Posterior cingulate gyrus (tissue), 11 donors: ENCODE measurements around the gene YPEL2.

Experiments used
- DNase-seq, 10 donors: peaks; one replicate each; pipeline versions ENCODE4 v3.0.0 to v3.0.0-alpha.2; 2020 to 2021; ENCODE audit warnings: mixed read lengths in 3 of 10
- intact Hi-C: fragments of 100-400 bp; cut with DNase I; formaldehyde crosslinking; loops from one replicate; pipeline ENCODE4 v1.15.1; 2023

Gene YPEL2

DNA sequence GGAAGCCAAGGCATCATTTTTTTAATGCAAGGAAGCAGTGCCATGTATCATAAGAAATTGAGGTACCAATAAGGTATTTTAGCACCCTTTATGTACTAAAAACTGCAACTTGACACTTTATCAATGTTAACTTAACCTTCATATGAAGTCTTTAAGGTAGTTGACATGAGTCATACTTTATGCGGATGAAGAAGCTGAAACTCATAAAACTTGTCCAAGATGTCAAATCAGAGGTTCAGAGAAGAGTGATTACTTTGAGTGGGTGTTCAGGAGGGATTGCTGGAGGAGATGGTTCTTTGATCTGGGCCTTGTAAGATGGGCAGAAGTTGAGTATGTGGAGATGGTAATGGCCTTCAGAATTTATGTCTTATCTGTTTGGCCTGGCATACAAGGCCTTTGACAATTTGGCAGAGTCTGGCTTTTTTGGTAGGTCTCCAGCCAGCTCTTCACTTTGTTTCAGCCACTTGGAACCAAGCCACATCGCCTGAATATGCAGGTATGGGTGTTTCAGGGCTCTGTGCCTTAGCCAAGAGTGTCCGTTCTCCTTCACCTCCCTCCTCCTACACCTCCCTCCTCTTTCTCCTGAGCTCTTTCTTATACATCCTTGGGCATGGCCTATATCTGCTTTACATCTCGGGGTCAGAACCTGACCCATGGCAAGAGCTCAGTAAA lies 23.7 kb downstream of the YPEL2 start:
- intact Hi-C loops = no loop called here
- DNase-seq = no peak

DNA sequence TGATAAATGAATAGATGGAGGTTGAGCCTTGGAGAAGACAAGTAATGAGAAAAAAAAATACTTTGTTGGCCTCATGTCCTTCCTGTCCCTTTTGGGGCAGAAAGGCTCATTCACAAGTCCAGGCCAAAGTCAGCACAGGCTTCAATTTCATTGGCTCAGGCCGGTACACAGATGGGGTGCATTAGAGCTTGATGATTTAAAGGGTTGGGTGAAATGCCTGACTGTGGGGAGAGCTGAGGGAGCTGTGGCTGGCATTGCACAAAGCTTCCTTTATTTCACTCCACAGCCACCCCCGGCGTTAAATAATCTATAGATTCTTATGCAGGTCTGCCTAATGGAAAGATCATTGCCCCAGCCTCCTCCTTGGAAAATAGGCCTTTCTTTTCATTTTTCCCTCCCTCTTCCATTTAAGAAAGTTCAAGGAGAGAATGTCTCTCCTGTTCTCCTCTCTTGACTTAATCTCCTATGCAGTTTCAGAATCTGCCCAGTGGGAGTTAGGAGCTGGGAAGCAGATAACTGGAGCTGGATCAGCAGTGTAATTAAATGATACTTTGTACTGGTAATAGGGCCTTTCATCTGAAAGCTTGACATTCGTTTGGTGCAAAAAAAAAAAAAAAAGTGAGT lies 24.4 kb downstream of the YPEL2 start:
- DNase-seq = peak in 4 of 10 donors; percentile 52 to 90 (median 70)
- intact Hi-C loops = no loop called here

DNA sequence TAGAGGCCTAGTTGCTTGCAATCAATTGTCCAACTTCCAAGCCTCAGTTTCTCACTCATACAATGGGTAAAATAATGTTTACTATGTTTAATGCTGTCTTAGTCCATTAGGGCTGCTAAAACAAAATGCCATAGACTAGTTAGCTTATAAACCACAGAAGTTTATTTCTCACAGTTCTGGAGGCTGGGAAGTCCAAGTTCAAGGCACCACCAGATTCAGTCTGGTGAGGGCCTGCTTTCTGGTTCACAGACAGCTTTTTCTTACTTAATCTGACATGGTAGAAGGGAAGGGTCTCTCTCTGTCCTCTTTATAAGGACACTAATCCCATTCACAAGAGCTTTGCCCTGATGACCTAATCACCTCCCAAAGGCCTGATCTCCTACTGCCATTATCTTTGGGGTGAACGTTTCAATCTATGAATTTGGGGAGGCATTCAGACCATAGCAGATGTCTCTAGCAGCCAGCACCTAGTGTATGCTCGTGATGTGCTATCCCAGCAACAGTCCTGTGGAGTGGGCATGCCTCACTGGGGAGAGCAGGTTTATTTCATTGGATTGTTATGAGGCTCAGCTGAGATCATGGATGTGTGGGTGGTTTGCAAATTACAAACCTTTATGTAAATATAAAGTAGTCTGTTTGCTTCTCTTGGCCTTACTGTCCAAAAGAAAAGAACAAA lies 25.2 kb downstream of the YPEL2 start:
- DNase-seq = no peak
- intact Hi-C loops = no loop called here

DNA sequence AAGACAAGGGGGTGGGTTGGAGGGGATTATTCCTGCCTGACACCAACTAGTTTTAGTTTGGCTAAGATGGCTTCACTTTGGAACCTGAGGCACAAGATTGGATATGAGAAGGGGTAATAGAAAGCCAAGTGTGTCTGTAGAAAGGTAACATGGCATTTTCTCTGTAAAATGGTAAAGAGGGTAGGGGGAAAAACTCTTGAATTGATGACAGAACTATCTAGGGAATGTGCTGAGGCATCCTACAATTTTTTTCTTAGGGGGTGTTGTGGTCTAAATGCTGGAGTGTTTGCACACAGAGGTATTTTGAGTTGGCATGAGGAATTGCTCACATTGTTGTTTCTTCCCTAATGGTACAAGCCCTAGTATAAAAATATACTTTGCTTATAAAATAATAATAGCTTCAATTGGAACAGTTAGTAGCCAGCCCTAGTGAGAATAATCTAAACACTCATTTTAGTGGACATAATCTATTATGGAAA lies 25.8 kb downstream of the YPEL2 start:
- intact Hi-C loops = no loop called here
- DNase-seq = no peak

DNA sequence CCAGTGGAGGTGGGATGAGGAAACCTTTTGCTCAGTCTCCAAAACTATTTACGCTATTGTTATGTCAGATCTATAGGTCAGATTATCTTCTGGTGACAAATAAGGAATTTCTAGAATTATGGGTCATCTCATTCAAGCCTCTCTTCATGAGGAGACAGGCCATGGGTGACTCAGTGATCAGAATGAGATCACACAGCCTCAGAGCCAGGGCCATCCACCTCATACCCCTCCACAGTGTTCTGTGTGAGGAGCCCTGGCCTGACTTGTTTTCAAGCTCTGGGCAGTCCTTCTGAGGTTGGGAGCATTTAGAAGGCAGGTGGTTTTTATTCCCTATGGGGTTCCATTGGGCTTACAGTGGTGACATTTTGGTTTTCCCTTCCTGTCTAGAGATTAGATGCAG lies 26.5 kb downstream of the YPEL2 start:
- DNase-seq = peak in 1 of 10 donors; percentile 7

DNA sequence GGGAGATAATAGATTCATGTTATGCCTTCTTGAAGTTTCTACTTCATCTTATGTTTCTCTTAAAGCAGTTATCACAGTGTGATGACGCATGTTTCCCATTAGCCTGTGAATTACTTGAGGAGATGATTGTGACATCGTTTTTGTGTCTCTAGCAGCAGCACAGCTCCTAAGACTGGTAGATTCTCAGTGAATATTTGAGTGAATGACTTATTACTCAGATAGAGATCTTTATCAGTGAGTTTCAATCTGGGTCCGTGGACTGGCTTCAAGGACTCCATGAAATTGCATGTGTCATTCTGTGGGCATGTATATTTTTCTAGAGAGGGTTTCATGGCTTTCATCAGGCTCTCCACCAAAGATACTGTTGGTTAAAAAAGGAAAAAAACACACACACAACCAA lies 29.9 kb downstream of the YPEL2 start:
- intact Hi-C loops = no loop called here
- DNase-seq = no peak

More for the DNA sequence above, 26.5 kb downstream of the YPEL2 start:
- intact Hi-C loops = no loop called here

DNA sequence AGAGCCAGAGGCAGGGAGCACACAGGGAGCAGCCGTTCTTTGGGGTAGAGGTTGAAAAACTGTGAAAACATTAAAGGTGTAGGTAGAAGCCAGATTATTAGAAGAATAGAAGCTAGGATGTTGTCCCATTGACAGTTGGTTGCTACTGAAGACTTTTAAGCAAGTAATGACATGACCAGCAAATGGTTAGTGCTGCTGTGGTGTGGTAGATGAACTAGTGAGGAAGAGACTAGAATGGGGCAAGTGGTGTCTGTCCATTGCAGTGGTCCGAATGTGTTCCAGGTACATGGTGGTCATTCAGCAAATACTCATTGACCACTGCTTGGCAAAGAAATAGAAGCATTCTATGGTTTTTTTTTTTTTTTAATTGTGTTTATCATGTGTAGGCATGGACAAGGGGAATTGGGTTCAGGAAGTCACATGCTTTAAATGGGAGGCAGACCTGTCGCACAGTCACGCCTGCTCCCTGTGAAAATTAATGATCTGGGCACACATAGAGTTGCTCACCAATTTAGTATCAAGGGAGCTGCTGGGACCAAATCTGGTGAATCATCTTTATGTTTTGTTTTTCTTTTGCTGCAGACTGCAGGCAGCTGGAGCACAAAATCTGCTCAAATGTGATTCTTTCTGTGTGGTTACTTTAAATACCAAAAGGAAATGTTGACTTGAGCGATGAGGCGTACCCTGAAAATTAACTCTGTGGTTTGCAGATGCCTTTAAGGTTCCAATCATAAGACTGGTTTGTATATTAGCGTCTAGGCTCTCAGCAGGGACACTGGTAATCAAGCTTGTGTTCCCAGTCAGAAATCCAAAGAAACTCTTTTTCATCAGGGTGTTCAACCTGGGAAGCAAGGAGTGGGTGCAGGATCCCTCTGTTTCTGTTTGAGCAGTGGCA lies 30.7 kb downstream of the YPEL2 start:
- DNase-seq = peak in 1 of 10 donors; percentile 13
- intact Hi-C loops = no loop called here

DNA sequence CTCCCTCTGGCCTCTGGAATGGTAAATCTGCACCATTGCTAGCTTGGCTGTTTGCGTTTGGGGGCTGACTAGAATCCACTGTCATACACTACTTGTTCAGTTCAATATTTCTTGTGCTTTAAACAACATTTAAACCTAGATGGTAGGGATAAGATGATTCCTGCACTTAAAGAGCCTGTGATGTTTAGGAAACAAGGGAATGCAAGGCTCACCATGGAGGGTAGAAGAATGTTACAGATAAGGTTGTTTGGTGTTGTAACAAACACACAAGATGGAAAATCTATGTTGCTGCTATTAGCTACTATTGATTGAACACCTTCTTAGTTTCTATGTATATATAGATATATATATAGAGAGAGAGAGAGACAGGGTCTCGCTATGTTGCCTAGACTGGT lies 31.4 kb downstream of the YPEL2 start:
- intact Hi-C loops = no loop called here
- no peak for DNase-seq

DNA sequence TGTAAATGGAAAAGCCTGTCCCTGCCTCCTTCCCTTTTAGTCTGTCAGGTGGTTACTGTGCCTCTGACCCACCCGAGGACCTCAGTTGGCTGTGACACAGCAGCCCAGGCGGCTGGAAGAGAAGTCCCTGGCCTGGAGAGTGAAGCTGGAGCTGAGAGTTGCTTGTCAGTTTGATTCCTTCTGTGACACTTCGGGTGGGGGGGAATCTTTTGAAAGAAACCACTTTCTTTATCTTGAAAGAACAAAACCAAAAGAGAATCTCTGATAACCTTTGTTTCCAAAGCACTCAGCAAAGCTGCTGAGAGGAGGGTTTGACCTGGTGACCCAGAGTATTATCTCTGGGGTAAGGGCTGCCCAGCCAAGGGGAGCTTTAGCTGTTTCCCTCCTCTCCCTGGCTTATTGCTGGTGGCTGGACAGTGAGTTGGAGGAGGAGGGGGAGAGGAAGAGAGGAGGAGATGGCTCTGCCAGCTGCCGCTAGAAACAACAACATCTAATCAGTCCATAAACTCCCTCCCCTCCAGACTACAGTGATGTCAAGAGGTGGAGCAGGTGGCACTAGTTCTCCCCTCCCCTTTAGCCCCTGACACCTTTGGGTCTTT lies 34.0 kb downstream of the YPEL2 start:
- intact Hi-C loops = loop anchor here (5.0 kb wide), 1 partner anchor 33 kb away; the partner anchor contains the start of gene YPEL2
- DNase-seq = peak in 3 of 10 donors; percentile 44 to 49 (median 45)

DNA sequence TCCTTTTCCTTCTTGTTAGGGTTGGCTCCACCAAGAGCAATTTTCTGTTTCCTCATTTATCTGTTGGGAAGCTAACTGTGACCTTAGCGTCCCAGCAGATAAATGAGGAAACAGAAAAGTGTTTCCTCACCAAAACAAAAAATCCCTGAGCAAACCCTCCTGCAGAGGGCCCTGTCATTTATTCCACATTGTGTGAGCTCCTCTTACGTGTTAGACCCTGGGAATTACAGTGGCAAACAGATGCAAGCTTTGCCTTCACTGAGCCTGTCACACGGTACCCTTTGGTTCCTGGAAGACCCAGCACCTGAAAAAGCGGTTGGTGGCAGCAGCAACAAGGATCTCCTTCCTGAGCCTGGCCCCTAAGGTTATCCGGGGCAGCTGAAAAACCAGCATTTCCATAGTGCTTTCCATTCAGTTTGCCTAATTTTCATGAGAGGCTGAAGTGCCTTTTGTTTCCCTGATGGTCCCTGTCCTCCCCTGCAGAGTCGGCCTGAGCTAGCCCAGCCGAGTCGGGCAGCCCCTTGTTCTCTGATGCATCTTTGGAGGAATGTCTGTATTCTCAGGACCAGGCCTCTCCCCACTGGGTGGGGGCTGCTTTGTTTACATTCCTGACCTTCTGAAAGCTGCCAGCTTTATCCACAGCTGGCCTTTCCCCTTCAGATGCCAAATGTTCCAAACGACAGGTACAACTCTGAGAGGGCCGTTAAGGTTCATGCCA lies 34.7 kb downstream of the YPEL2 start:
- no peak for DNase-seq
- intact Hi-C loops = loop anchor here (5.0 kb wide), 1 partner anchor 34 kb away; the partner anchor contains the start of gene YPEL2

DNA sequence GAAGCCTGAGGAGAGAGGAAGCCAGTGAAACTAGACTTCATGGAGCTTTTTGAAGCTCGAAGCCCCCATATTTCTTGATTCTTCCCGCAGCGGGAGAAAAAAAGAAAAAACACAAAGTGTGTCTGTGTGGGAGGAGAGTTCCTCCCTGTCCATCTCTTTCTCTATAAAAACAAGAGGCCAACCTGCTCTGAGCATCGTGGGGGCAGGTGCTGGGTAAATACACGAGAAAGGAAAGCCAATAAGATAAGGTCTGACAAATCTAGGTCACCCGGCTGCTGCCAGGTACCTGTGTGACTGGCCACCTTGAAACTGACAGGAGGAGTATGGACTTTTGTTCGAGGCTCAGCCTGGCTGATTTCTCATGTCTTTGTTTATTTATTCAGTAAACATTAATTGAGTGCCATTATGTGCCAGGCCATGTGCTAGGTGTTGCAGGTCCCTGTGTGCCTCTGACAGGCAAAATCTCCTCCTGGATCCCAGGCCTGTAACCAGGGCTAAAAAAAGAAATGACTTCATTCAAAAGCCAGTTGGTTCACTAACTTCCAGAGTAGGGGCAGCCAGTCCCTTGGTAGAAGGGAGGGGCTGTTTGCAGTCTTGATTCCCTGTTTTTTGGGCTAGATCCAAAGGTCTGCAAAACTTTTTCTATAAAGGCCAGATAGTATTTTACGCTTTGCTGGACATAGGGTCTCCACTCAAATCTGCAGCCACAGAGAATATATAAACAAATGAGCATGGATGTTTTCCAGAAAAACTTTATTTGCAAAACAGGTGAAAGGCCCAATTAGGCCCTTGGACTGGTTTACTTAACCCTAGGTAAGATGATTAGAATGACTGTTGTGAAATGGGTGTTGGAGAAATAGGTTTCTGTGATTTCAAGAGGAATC lies 35.6 kb downstream of the YPEL2 start:
- intact Hi-C loops = loop anchor here (5.0 kb wide), 1 partner anchor 35 kb away; the partner anchor contains the start of gene YPEL2
- no peak for DNase-seq

DNA sequence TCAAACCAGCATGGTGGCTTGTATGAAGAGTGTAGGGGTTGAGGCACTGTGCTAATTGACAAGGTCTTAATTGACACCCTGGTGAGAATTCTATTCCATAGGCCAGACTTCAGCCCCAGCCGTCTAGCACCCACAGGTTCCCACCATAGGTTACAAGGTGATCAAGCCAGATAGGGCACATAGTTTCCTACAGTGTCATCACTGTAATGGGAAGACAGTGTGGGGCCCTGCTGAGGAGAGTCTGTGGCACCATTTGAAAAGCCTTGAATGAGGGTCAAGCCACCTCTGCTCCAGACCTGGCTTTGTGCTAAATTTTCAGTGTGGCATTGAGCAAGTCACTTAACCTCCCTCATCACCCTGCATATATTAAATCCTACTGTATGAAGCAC lies 36.2 kb downstream of the YPEL2 start:
- DNase-seq = no peak
- intact Hi-C loops = loop anchor here (5.0 kb wide), 1 partner anchor 35 kb away; the partner anchor contains the start of gene YPEL2

DNA sequence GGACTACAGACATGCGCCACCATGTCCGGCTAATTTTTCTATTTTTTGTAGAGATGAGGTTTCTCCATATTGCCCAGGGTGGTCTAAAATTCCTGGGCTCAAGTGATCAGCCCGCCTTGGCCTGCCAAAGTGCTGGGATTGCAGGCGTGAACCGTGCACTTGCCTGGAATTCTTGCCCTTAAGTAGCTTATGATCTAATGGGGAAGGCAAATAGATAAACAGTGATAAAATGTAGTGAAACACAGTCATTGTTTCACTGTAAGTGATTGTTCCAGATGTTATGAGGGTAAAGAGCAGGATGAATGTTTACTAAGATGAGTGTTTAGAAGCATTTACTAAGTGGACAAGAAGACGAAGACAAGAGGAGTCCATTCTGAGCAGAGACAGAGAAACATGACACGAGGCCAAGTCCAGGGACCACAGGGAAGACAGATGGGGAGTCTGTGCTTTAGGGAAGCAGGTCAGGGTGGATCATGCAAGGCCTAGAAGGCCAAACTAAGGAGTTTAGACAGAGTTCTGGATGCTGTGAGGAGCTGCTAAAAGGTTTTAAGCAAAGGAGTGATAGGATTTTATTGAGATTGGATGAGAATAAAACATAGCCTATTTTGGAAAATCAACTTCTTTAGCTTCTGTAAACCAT lies 36.9 kb downstream of the YPEL2 start:
- intact Hi-C loops = loop anchor here (5.0 kb wide), 1 partner anchor 36 kb away; the partner anchor contains the start of gene YPEL2
- DNase-seq = no peak

DNA sequence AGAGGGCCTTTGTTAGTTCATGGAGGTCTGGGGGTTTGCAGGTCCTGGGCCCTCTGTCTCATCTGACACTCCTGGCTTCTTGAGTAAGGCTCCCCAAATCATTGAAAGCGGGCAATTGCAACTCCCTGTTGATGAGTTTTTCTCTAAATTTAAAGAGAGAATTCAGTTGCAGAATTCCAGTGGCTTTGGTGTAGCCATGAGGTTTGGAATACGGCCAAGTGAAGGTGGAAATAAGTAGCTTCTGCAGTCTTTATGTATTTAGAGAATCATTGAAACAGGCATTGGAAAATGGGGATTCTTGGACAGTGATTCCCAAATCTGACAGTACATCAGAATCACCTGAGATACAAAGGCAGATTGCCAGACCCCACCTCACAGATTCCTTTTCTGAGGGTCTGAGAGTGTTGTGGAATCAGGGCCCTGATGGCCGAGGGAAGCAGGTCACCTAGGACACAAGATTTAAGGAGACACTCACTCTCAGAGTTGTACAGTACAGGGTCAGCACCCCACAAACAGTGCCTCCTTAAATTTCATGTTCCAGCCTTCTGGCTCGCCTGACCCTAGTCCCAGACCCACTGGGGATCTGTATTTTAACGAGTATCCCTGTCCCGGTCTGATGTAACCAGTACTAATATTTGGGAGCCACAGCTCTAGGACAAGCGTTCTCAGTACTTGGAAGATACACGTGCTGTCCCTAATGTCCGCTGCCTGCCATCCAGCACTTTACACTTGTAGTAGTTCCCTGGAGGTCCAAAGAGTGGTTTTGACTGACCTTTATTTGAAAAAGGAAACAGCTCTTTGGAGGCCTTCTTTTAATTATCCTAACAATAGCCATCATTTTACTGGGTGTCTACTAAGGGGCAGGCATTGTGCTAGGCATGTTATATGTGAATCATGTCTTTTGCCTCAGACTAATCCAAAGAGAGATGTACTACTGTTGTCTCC lies 37.8 kb downstream of the YPEL2 start:
- DNase-seq = no peak
- intact Hi-C loops = loop anchor here (5.0 kb wide), 1 partner anchor 37 kb away; the partner anchor contains the start of gene YPEL2

DNA sequence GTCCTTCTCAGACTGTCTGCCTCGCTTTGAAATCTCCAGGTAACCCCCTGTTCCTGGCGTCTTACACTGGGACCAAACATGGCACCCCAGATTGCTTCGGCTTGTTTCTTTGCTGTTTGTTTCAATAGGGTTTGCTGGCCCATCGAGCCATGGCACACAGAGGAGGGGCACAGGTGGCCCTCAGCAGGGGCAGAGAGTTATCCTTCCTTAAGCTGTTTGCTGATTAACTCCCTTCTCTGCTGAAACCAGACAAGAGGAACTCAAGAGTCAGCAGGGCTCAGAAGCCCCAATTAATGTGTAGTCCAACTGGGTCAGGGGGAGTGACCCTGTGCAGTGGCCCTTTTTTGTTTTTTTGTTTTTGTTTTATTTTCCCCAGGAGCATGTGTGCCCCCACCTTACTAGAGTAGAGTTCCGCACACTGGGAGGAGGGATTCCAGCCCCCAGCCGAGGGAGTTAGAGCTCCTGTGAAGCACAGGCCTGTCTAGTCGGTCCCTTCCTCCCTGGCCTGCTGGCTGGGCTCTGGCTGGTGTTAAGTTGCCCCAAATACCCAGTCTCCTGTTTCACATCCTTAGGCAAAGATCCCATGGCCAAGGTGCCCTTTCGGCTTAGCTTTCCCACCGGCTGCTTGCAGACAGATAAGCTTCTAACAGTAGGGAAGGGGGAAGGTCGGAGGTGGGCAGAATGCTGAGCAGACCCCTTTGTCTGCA lies 39.3 kb downstream of the YPEL2 start:
- intact Hi-C loops = no loop called here
- peak in 1 of 10 donors; percentile 14 for DNase-seq
